ENCODE data around the gene VSIR.

The VSIR gene

DNA sequence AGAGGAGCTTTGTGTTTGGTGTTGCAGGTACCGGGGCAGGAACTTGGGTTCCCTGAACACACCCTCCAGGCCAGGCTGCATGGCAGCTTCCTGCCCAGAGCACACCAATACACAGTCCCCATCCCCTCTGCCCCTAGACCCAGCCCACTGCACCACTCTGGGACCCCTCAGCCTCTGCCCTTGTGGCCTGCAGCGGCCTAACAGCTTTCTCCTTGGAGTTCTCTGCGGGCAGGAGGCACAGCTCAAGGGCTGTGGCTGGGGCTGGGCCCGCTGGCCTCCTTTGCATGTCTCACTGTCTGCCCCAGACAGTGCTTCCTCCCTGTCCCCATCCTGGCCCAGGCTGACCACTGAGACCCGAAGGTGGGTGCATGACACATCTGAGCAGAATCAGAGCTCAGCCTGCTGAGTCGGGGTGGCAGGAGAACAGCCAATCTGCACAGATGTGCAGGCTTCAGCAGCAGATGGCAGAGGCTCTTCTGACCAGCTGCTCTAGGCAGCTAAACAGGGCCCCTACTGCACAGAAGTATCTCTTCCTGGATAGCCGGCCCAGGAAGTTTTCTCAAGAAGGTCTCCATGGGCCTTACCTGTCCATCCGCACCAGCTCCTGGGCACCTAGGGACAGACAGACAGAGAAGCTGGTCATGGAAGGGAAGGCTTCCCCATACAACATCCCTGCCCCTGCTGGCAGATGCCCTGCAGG is 20.8 kb downstream of the VSIR start:
- ChIA-PET CTCF (interaction anchor here (0.8 to 1.4 kb wide), 7 partner anchors 10 to 144 kb away, joined by 3 to 4 read pairs (median 3); partner anchors contain the start of gene VSIR), POLR2A (no interaction called here)
- no peak for DNase-seq (ENCODE audit: extremely low spot score)
- TF ChIP-seq, protein P1, sequence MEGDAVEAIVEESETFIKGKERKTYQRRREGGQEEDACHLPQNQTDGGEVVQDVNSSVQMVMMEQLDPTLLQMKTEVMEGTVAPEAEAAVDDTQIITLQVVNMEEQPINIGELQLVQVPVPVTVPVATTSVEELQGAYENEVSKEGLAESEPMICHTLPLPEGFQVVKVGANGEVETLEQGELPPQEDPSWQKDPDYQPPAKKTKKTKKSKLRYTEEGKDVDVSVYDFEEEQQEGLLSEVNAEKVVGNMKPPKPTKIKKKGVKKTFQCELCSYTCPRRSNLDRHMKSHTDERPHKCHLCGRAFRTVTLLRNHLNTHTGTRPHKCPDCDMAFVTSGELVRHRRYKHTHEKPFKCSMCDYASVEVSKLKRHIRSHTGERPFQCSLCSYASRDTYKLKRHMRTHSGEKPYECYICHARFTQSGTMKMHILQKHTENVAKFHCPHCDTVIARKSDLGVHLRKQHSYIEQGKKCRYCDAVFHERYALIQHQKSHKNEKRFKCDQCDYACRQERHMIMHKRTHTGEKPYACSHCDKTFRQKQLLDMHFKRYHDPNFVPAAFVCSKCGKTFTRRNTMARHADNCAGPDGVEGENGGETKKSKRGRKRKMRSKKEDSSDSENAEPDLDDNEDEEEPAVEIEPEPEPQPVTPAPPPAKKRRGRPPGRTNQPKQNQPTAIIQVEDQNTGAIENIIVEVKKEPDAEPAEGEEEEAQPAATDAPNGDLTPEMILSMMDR (IDR thresholded peaks at IDR 0.05; ENCODE audit: control extremely low read depth, extremely low read depth, low read depth, missing control alignments) = no peak

DNA sequence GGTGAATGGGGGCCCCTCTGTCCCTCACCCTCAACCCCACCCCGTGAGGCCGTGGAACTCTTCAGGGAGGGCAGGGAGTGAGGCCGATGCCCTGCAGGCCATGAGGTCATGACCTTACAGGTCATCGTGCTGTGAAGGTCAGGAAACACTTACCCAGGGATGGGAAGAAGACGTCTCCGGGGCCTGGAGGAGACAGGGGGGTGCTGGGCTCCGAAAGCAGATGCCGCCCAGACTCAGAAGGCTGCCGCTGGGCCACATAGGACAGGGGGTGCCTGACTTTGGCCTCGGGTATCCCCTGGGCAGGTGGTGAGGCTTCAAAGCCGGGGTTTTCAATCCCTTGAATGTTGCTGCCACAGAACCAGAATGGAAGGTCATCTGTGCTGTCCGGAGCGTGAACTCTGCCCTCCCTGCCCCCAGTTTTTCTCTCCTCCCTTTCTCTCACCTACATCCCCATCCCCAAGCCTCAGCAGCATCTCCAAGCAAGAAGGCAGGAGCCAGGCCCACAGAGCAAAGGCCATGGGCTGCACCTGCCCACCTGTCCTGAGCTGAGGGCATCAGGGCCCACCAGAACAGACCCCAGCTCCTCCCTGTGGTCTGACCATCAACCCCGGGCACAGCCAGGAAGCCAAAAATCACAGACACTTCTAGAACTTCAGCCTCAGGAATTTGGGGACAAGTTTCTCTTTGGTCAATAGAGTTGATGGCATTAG is 21.6 kb downstream of the VSIR start:
- TF ChIP-seq, protein P1 (IDR thresholded peaks at IDR 0.05; ENCODE audit: control extremely low read depth, extremely low read depth, low read depth, missing control alignments) = no peak
- no peak for DNase-seq (ENCODE audit: extremely low spot score)
- CTCF ChIA-PET = interaction anchor here (1.0 to 1.4 kb wide), 5 partner anchors 9 to 144 kb away, joined by 3 to 4 read pairs (median 3); partner anchors contain the start of gene VSIR
- POLR2A ChIA-PET = no interaction called here

DNA sequence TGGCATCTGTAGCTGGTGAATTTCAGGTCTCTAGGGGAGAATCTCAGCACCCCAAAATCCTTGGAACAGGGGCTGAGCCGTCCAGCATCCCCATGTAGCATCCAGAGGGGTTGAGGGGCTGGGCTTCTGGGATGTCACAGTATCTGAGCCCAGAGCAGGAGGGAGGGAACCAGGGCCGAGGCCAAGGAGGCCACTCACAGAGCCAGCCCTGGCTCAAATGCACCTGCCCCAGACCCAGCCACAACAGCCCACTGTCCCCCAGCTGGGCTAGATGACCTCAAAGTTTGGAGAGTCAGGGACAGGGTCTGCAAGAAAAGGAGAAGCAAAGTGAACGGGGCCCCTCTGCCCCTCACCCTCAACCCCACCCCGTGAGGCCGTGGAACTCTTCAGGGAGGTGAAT is 22.3 kb downstream of the VSIR start:
- ChIA-PET CTCF (interaction anchor here (1.4 kb wide), 1 partner anchor 40 kb away, joined by 3 read pairs; no protein-coding TSS in a partner anchor), POLR2A (no interaction called here)
- TF ChIP-seq, protein P1 (IDR thresholded peaks at IDR 0.05; ENCODE audit: control extremely low read depth, extremely low read depth, low read depth, missing control alignments) = no peak
- no peak for DNase-seq (ENCODE audit: extremely low spot score)

DNA sequence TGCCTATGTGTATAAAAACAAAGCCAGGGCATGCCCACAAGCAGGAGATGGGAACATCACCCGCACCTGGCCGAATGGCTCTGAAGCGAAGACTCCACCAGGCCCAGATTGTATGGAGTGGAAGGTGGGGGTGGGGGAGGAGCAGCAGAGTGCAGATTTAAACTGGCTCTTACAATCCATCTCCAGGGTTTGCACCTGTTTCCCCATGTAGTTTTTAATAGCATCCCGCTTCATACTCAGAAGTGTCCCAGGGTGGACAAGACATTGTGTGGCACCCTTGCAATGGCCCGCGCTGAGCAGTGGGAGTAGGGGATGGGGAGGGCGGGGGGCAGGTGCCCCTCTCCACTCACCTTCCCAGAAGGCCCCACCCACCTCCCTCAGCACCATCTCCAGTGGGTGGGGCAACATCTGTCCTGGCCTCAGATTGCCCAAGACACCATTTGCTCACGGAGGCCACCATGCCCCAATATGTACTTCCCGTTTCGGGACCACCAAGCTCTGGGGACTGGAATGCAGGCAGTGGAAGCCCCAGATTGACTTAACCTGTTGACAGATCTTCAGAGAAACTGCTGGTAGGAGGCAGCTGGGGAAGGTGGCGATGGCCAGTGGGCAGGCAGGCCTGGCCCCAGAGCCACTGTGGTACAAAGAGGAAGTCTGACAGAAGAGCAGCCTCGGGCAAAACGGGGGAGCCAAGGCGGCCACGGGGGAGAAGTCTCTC is 23.0 kb downstream of the VSIR start:
- CTCF ChIA-PET = interaction anchor here (1.4 kb wide), 2 partner anchors 14 to 39 kb away, joined by 3 to 4 read pairs; no protein-coding TSS in a partner anchor
- POLR2A ChIA-PET = no interaction called here
- TF ChIP-seq, protein P1 (IDR thresholded peaks at IDR 0.05; ENCODE audit: control extremely low read depth, extremely low read depth, low read depth, missing control alignments) = no peak
- no peak for DNase-seq (ENCODE audit: extremely low spot score)

DNA sequence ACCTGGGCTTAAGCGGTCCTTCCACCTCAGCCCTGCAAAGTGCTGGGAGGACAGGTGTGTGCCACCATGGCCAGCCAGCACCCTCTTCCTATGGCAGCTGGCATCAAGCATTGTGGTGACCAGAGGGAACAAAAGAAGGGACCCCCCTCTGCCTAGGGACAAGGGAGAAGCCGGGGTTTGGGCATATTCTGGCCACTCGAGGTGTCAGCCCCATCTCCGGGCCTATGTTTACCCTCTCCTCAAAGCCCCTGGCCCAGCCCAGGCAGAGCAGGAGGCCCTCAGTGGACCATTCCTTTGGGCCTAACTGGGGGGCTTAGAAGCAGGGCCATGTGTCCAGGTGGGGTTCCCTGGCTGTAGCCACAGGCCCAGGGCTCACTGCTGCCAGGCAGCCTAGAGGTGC is 23.9 kb downstream of the VSIR start:
- no peak for DNase-seq (ENCODE audit: extremely low spot score)
- POLR2A ChIA-PET = no interaction called here
- TF ChIP-seq, protein P1 (IDR thresholded peaks at IDR 0.05; ENCODE audit: control extremely low read depth, extremely low read depth, low read depth, missing control alignments) = no peak
- CTCF ChIA-PET = interaction anchor here (1.1 to 4.5 kb wide), 8 partner anchors 9 to 55 kb away, joined by 3 to 24 read pairs (median 4); partner anchors contain the start of gene VSIR

DNA sequence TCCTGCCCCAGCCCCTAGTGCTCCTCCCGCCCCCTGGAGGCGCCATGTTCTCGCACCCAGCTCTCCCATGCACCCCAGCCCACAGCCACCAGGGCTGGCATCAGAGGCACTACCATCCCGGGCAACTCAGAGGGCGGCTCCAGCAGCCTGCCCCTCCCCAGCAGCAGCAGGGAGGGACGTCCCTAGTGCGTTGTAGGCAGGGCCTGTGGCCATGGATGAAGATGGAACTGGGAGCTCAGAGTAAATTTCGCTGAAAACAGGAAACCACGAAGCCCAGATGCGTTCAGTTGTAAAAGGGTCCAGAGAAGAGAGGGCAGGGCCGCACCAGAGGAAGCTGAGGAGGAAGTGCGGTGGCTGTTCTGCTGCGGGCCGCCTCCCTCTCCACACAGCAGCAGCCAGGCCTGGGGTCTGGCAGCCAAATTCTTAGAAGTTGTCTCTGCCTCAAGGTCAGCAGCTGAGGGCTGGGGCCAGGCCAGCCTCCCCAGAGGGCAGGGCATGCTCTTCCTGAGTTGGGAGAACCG is 24.6 kb downstream of the VSIR start:
- ChIA-PET POLR2A (interaction anchor here (0.8 kb wide), 1 partner anchor 88 kb away, joined by 4 read pairs; no protein-coding TSS in a partner anchor), CTCF (interaction anchor here (1.1 to 4.5 kb wide), 7 partner anchors 10 to 54 kb away, joined by 3 to 24 read pairs (median 4); partner anchors contain the start of gene VSIR)
- DNase-seq (ENCODE audit: extremely low spot score) = peak; percentile 65
- TF ChIP-seq, protein P1 (IDR thresholded peaks at IDR 0.05; ENCODE audit: control extremely low read depth, extremely low read depth, low read depth, missing control alignments) = no peak

Measured in GM10248 (cell line).